GM18499 (cell line): ENCODE data around the gene SAMMSON.

Experiments used
- ATAC-seq: cut with Tn5 transposase; IDR thresholded peaks from one replicate; pipeline ENCODE4 v1.9.1; 2021; ENCODE audit warnings: moderate number of reproducible peaks; ENCODE audit not compliant: insufficient read depth, unreplicated experiment

Gene SAMMSON

DNA sequence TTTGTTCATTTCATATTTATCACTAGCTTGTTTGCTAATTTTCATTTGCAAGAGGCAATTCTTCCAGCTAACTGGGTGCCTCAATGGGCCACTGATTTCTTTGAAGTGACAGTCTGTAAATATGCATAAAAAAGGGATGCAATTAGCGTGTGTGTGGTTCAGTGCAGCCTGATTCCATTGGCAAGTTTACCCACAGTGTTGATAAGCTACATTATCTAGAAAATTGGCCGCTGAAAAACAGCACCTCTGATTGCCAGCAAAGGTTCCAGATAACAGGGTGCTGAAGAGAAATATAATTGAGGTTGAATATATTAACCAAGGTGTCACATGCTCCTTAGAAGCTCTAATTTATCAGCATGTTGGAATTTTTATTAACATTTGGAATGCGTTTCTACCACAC, 76.9 kb downstream of the SAMMSON start:
- no peak for ATAC-seq

DNA sequence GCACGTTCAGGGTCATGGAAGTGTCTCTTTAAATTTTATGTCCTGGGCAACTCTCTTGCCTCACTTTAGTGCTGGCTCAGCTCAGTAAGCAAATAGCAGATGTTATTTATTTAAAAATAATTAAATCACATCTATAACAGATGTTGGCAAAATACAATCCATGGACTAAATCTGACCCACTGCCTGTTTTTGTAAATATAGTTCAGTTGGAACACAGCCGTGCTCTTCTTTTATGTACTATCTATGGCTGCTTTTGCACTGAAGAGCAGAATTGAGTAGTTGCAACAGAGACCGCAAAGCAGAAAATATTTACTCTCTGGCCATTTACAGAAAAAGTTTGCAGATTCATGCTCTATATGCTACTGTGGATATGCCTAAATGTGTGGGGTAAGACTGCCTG, 79.2 kb downstream of the SAMMSON start:
- no peak for ATAC-seq

DNA sequence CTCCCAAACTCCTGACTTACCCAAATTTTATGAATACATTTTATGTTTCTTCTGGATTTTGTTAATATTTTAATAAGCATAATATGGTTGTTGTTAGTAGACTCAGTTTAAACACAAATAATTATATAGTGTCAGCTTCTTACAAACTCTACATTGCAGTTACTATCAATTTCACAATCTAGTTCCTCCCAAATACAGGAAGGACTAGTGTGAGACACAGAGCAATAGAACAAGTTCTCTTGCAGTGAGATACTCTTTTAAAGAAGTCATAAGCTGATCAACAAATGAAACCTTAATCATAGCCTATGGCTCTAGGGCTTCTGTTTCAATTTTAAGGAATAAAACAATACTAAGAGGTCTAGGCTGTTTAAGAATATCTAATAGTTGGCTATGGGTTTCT, 86.1 kb downstream of the SAMMSON start:
- no peak for ATAC-seq

DNA sequence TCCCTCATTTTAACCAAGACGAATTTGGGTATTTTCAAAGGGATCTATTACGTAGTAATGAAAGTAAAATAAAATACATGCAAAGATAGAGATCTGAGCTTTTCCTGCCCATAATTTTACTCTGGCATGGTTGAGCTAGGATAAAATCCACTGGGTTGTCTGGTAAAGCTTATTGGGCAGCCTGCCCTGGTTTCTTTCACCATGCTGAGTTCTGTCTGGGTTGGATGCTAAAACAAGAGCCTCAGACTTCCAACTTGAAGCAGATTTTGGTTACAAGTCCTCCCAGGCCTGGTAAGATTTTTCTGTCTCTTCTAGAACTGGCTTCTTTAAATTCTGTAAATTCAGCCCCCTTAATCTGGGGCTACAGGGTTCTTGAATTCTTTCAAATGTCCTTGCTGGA, 86.8 kb downstream of the SAMMSON start:
- ATAC-seq, result no peak

GRCh38 chr3:70090322-70090913, 90.9 kb downstream of the SAMMSON start:
- no peak for ATAC-seq

DNA sequence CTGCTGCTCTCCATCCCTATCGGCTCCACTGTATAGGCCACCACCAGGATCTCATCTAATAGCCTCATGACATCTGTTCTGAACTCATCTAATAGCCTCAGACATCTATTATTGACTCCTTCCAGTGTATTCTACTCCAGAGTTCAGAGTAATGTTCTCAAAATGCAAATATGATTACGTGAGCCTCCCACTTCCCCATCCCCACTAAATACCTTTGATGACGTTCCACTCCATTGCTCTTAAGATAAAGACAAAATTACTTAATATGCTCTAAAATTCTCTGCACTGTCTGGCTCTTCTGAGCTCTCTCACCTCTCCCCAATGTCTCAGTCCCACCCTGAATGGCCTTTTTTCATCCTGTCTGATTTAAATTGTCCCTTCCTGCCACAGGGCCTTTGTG, 94.7 kb downstream of the SAMMSON start:
- no peak for ATAC-seq

- no peak for ATAC-seq
Observed at GRCh38 chr3:70095260-70095659, 95.7 kb downstream of the SAMMSON start.

DNA sequence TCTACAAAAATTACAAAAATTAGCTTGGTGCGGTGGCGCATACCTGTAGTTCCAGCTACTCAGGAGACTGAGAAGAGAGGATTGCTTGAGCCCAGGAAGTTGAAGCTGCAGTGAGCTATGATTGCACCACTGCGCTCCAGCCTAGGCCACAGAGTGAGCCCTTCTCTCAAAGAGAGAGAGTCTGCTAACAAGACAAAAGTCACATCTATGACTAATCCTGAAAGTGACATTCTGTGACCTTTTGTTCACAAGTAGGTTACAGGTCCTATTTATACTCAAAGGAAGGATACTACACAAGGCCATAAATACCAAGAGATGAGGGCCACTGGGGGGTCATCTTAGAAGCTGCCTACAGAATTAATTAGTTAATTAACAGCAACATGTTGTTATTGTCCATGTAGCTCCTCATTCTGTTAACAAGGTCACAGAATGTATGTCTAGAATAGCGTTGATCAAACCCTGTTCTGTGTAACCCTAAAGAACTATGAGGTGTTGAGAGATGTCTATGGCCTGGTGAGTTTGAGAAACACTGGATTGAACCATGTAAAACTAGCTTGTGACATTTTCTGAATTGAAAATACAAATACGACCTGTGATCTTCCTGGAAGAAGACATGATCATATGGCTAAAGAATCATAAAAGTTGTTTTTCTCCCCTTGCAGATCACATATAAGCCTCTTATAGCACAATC, 97.0 kb downstream of the SAMMSON start:
- peak; percentile 99 for ATAC-seq

GRCh38 chr3:70097084-70097483, 97.6 kb downstream of the SAMMSON start:
- no peak for ATAC-seq

DNA sequence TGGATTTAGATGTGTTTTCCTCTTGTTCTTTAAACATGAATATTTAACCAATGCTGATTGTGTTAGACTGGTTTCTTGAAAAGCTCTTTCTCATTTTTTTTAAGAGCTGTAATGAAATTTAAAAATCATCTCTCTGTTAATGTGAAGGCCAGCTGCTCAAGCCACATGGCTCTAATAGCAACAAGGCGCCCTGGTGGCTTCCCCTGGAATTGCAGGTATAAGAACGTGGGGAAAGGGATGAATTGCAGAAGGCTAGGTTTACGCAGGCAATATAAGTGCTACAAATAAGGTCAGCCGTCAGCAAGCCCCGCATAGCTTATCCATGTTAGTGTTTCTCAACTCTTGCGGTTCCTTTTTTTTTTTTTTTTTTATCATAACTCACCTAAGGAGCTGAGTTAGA, 108.5 kb downstream of the SAMMSON start:
- no peak for ATAC-seq

GRCh38 chr3:70108546-70108945, 109.0 kb downstream of the SAMMSON start:
- no peak for ATAC-seq

DNA sequence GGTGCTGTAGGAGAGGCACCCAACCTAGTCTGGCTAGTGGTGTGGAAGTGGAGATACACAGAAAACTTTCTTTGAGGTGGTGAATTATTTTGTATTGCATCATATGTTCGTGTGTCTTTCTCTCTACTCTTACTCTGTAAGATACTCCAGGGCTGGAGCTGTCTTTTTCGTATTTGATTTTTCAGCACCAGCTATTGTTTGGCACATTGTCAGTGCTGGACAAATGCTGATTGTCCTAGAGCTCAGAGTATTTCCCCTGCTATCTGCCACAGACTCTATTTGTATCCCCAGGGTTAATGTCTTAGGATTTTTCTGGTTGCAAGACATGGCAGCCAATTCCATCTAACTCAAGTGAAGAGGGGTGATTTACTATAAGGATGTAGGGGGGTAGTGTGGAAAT, 110.5 kb downstream of the SAMMSON start:
- ATAC-seq, result no peak

- no peak for ATAC-seq
Observed at GRCh38 chr3:70111411-70111810, 111.9 kb downstream of the SAMMSON start.

- ATAC-seq, result no peak
Observed at GRCh38 chr3:70112751-70113150, 113.2 kb downstream of the SAMMSON start.

DNA sequence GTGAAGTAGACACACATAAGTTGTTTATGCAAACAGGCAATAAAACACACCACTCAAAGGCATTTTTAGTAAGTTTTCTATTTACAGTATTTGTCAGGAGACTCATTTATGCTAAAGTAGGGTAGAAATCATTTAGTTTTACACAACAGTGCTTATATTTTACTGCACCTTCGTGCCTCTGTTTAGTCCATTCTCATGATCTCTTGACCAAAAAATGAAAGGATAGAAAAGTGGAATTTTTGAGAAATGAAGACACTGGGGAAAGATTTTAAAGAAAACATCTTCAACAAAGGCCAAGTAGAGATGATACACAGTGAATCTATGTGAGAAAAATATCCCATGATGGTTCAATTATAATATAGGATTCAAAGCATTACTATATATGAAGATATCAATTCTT, 114.9 kb downstream of the SAMMSON start:
- no peak for ATAC-seq

GRCh38 chr3:70119879-70120278, 120.3 kb downstream of the SAMMSON start:
- no peak for ATAC-seq
